ENCODE results near the gene PMS1.
"Not testable (repeated sequence)": the region's sequence is repeated elsewhere in the genome, so short reads cannot be mapped to it uniquely, and the experiment has no call there.

The PMS1 gene

DNA sequence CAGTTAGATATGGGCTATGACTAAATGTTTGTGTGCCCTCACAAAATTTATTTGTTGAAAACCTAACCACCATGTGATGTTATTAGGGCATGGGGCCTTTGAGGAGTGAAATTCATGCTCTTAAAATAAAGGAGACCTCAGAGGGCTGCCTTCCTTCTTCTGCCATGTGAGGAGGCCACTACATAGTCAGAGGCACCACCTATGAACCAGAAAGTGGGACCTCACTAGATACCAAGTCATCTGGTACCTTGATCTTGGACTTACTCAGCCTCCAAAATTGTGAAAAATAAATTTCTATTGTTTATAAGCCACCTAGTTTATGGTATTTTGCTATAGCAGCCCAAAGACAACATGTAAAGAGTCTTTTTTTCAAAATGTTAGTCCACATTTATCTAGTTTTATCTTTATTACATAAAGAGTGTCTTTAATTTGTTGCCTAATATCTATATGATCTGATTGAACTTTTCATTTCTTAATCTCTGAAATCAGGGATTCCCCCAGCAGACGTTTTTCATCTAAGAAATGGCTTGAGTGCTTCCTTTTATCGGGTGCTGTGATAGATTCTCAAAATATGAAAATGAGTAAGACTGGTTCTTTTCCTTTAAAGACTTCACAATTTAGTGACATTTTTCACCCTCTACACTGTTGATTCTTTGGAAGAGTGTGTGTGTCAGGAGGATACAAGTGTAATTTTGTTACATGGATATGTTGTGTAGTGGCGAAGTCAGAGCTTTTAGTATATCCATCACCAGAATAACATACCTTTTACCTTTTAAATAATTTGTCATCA is 34.2 kb downstream of the PMS1 start:
- no peak for DNase-seq (ENCODE audit: low spot score)

GRCh38 chr2:189819297-189819704 is 35.1 kb downstream of the PMS1 start:
- DNase-seq (ENCODE audit: low spot score): no peak

- DNase-seq (ENCODE audit: low spot score): no peak
These were observed 37.9 kb downstream of the PMS1 start for GRCh38 chr2:189821953-189822748.

DNA sequence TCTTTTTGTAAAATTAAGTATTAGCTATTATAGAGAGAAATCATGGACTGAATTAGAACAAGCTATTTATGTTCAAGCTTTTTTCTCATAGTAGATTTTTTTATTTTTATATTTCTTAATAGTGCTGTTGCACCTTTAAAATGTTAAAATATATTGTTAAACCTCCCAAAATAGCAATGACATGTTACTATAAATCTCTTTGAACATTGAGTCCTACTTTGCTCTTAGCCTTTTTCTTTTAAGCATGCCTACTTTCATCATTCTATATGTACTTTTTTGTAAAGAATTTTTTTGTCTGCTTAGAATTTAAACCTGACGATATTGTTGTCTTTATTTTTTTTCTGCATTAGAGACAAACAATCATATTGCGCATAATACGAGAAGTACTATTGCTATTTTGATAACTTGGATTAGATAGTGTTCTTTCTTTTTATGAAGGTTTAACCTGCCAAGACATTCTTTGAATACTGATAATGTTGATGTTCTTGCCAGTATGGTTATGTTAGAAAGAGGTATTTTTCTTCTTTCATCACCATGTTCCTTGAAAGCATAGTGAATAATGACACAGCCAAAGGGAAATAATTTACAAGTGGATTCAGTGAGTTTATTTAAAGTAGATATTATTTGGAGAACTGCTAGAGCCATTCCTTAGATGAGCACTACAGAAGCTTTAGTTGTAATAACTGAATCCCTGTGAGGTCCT is 40.6 kb downstream of the PMS1 start:
- DNase-seq (ENCODE audit: low spot score): no peak

DNA sequence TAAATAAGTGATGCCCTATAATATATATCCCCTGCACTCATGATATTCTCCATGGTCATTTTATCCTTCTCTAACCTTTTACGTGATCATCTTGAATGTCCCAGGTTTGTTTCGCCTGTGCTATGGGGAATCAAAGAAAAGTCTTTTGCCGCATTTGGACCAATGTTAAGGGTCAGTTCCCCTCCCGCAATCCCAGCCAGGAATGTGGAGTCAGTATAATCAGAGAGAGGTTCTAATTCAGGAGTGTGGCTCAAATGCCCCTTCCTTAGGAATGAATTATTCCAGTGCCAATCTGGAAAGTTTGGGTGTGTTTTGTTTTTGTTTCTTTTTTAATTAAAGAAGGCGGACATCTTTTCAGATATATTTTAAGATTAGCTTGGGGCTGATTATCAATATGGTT is 41.8 kb downstream of the PMS1 start:
- DNase-seq (ENCODE audit: low spot score): no peak

- DNase-seq (ENCODE audit: low spot score): no peak
These were observed 45.0 kb downstream of the PMS1 start for GRCh38 chr2:189829102-189829833.

- no peak for DNase-seq (ENCODE audit: low spot score)
These were observed 46.3 kb downstream of the PMS1 start for GRCh38 chr2:189830510-189830909.

- DNase-seq (ENCODE audit: low spot score): no peak
These were observed 49.8 kb downstream of the PMS1 start for GRCh38 chr2:189834059-189834458.

DNA sequence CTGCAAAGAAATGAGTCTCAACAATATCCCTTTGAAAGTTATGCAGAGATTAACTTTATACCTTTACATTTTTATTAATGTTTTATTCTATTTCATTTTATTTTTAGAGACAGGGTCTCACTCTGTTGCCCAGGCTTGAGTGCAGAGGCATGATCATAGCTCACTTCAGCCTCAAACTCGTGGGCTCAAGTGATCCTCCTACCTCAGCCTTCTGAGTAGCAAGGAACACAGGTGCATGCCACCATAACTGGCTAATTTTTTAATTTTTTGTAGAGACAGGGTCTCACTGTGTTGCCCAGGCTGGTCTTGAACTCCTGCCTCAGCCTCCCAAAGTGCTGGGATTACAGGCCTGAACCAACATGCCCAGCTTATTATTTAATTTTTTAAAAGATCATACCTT is 50.4 kb downstream of the PMS1 start:
- DNase-seq (ENCODE audit: low spot score): not testable (repeated sequence)

DNA sequence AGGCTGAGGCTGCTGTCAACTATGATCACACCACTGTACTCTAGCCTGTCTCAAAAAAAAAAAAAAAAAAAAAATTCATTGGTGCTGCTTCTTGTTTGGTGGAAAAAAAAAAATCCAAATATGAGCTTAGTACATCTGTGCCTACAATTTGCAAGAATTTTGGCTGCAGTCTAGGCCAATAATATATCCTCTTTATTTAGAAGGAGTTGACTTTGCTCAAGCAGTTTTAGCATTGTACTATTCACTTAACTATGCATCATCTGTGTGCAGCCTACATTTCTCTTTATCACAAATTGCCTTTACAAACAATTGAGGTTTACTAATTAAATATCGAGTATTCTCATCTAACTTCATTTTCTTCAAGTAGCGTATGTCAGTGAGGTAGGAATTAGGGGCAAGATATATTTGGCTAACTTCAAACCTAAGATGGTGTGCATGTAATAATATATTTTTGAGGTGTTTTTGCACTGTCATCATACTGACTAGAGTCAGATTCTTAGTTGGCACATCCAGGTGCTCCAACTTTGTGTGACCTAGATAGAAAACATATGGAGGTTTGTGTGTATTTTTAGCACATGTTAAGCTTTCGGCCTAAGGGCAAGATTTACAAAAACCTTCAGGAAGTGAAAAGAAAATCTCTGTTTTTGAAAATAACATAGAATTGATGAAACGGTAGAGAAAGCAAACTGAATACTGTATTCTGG is 51.8 kb downstream of the PMS1 start:
- DNase-seq (ENCODE audit: low spot score): peak; percentile 8

DNA sequence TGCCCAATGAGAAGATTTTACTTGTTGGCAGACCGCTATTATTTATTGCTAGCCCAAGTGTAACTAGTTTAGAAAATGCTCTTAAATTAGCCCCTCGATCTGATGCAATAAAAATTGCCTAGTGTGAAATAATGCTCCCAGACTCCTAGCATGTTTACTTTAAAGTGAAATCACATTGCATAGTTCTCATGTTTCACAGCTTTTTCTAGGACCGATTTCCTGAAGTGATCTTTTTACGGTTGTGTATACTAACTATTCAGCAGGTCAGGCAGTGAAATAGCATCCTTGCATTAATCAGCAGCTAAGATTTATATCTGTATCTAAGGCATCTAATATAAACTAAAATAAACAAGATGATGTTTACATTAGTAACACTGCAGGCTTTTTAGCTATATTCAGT is 52.4 kb downstream of the PMS1 start:
- DNase-seq (ENCODE audit: low spot score): peak; percentile 16

GRCh38 chr2:189837326-189837725 is 53.1 kb downstream of the PMS1 start:
- DNase-seq (ENCODE audit: low spot score): no peak

DNA sequence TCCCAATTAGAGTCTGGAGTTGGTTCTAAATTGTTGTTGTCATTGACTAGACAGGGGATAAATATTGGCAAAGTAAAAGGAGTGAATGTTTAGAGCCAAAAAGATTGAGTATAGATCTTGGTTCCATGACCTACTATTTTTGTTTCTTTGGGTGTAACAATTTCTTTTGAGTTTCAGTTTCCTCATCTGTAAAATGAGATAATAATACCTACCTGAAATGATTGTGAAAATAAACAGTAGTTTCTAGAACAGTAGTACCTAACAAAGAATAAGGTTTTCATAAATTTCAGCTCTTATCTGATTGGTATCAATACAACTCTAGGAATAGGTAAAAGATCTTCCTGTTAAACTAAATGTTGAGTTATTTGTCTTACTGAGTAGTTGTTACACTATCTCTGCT is 56.8 kb downstream of the PMS1 start:
- no peak for DNase-seq (ENCODE audit: low spot score)

DNA sequence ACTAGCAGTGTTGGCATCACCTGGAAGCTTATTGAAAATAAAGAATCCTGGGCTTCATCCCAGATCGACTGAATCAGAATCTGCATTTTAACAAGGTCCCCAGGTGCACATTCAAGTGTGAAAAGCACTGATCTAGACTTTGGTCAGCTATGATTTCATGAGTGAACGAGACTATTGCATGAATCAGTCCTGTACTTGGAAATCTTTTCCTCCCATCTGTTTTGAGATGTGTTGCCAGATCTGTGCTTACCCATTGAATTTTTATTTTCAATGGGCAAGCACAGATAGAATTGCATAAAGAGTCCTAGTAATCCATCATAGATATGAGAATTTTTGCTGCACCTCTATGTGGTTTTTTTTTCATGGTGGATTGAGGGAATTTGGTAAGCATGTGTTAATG is 64.0 kb downstream of the PMS1 start:
- no peak for DNase-seq (ENCODE audit: low spot score)

DNA sequence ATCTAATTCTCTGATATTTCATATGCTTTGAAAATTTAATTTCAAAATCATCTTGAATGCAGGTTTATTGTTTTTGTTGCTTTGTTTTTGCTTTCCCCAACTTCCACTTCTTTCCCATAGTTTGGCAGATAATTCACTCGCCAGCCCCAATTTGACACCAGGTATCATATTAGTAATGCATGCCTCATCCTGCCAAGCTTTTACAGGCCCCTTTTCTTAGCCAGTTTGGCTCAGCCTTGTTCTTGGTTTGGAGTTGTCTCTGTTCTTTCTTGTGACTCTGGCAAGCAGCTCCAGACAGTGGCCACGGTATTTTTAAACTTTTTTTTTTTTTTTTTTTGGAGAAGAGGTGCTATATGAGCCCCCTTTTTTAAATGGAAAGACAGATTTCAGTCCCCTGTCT is 65.3 kb downstream of the PMS1 start:
- no peak for DNase-seq (ENCODE audit: low spot score)

- DNase-seq (ENCODE audit: low spot score): no peak
These were observed 67.0 kb downstream of the PMS1 start for GRCh38 chr2:189851174-189851826.

GRCh38 chr2:189854187-189854586 is 69.9 kb downstream of the PMS1 start:
- DNase-seq (ENCODE audit: low spot score): no peak

DNA sequence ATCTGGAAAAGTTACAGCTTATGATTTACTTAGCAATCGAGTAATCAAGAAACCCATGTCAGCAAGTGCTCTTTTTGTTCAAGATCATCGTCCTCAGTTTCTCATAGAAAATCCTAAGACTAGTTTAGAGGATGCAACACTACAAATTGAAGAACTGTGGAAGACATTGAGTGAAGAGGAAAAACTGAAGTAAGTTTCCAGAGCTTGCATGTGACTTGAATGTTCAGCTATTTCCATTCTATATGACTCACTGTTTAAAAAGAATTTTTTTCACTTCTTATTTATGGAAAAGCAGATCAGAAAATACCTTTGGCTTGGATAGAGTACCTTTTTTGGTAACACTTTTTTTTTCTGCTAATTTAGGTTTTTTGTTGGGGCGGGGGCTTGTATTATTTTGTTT is 70.7 kb downstream of the PMS1 start:
- DNase-seq (ENCODE audit: low spot score): no peak

DNA sequence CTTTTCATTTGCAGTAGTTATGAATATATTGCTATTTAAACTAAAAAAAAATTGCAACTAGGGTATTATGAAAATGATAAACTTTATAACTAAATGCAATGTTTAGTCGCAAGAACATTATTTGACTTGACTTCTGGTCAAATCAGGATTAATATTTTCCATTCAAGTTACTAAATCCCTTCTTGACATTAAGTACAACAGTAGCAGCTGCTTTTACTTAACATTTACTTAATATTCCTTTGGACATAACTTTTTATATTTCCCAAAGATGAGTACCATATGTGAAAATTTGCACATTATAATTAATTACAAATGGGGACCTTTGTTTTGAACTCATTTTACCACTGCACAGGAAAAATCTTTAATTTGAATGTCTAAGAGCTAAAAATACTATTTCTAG is 74.0 kb downstream of the PMS1 start:
- no peak for DNase-seq (ENCODE audit: low spot score)

- no peak for DNase-seq (ENCODE audit: low spot score)
These were observed 75.9 kb downstream of the PMS1 start for GRCh38 chr2:189860161-189860560.

DNA sequence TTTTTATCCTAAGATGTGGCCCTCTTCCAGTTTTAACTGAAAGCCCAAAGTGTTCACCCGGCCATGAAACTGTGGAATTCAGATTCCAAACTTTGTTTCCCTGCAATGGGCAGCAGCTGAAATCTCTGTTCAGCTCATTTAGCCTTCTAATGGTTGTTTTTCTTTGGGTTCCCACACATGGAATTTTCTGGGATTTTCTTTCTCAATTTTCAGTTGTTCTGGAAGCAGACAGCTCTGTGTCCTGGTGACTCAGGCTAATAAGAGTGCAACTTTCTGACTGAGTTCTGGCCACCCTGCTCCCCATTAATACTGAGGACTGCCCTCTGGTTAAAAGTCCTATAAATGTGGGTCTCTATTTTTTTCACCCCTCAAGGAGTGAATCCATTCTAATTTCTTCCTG is 78.5 kb downstream of the PMS1 start:
- no peak for DNase-seq (ENCODE audit: low spot score)

Measured in LoVo (cell line).